Gastrocnemius medialis (tissue), 4 donors: Measurements from ENCODE around the gene SLC24A3.

ENCODE experiments used
- CTCF ChIP-seq, 5 experiments: fragments of 450-650 bp in 3 of 5; fragments of 200-600 bp in 2 of 5; sonication (generic) in 2 of 5; IDR thresholded peaks in 4 of 5; conservative IDR thresholded peaks in 1 of 5; 1 replicate in 4 of 5; 2 replicates in 1 of 5; pipeline ENCODE4 v1.5.1; 2016 to 2019; ENCODE audit warnings: antibody characterized with exemption in 5 of 5, mild to moderate bottlenecking in 3 of 5, moderate library complexity in 3 of 5
- POLR2A ChIP-seq, 2 donors: fragments of 450-650 bp; IDR thresholded peaks; one replicate each; pipeline ENCODE4 v1.6.1; 2017; ENCODE audit warnings: antibody characterized with exemption in 2 of 2, mild to moderate bottlenecking in 2 of 2, moderate library complexity in 2 of 2

- TF ChIP-seq CTCF (IDR thresholded peaks at IDR 0.05 in 4 of 5, conservative IDR thresholded peaks at IDR 0.05 in 1 of 5), result no peak
- TF ChIP-seq POLR2A (IDR thresholded peaks at IDR 0.05), result no peak
Observed at GRCh38 chr20:19697415-19697814, 485.0 kb downstream of the SLC24A3 start.
